ENCODE results near the gene SMAD2.

The SMAD2 gene

DNA sequence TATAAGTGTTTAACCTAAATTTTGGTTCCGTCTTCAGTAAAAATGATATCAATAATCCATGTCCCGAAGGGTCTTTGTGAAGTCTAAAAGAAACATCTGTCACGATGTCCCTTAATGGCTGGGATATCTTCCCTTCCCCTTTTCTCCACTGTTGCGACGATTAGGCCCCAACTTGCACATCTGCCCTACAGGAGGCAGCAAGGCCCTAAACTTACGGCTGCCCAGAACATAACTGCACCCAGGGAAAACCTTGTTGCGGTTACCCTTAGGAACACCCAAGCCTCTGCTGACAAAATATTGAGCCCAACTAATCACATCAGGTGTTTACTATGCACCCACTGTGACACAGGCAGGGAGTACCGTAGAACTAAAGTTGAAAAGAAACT is 1.3 kb upstream of the SMAD2 start:
- DNase-seq = peak; percentile 44 to 56

DNA sequence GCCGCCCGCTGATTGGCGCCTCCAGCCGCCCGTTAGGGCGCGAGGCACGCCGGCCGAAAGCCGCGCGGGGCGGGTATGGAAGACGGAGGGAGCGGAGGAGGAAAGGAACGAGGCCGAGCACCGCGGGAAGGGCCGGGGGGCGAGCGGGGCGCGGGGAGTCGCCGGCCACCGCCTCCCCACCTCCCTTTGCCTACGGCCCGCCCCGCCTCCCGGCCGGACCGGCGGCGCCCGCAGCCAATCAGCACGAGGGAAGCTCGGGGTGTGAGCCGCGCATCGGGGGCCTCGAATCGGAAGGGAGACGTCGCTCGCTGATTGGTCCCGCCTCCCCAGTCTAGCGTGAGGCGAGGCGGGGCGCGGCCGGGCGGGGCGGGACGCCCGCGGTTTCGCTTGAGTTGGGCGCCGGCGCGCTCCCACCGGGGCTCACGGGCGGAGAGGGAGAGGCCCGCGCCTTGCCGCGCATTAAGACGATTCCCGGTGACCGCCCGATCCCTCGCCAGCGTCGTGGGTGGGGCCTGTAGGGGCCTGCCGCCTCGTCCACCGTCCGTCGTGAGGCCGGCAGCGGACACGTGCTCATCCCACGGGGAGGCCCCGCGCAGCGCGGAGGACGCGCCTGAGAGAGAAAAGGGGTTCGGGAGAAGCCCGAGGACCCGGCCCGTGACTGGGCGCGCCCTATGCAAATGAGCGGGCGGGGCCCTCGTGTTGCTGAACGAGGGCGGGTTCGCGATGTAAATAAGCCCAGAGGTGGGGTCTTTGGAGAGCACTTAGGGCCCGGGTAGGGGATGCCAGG is 665 bp upstream of the SMAD2 start:
- peak; percentile 94 to 95 for DNase-seq

DNA sequence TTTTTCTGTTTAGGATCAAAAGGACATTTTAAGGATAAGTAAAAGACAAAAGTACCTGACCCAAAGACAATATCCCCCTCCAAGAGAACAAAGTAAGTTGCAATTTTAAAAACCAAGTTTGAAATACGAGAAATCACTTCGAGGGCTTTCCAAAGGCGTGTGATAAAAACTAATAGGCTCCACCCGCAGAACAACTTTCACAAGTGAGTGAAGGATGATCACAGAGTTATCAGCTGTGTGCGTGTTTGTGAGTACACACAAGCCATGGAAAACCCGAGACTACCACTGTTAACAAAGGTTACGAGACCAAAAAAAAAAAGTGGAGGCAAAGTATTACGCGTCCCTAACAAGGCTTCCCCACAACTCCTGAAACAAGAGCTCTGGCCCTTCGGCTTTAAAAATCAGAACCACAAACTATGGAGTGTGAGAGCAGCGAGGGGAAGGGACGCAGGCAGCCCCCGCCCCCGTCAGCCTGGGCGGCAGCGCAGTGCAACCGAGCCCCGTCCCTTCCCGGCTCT is 719 bp downstream of the SMAD2 start:
- DNase-seq = peak in 1 of 2 donors; percentile 42

- peak in 1 of 2 donors; percentile 51 for DNase-seq
Observed at GRCh38 chr18:47928466-47928865, 2.0 kb downstream of the SMAD2 start.

GRCh38 chr18:47926101-47926850 is 4.2 kb downstream of the SMAD2 start:
- DNase-seq = no peak

- no peak for DNase-seq
Observed at GRCh38 chr18:47919916-47920315, 10.5 kb downstream of the SMAD2 start.

DNA sequence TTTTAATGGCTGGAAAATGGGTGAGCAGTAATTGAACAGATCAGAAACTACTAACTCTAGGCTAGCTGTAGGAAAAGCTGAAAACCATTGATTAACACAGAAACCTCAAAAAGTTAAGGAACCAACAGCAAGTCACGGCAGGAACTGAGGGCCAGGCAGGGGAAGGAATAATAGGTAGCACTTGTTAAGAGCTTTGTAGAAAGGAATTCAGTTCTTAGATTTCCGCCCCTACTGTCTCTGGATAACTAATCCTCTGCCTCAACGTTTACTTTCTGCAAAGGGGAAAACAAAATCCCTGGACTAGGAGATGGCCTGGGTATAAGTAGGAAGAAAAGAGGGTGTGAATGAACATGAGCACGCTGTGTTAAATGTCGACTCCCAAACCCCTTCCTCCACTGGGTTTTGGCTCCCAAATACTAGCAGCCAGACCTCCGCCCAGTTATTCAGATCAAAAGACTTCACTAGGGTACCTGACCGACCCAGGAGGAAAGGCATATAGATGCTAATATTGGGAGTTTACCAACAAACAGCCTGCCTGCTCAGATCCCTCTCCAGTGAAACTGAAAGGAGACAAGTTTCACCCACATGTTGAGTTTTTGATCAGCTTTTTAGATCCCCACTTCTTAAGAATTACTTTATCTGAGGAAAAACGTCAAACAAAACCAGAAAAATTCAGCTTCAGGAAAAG is 12.4 kb downstream of the SMAD2 start:
- DNase-seq = no peak

GRCh38 chr18:47915930-47916329 is 14.5 kb downstream of the SMAD2 start:
- no peak for DNase-seq

GRCh38 chr18:47915229-47915628 is 15.2 kb downstream of the SMAD2 start:
- no peak for DNase-seq

- no peak for DNase-seq
Observed at GRCh38 chr18:47912794-47913585, 17.5 kb downstream of the SMAD2 start.

- no peak for DNase-seq
Observed at GRCh38 chr18:47912343-47912742, 18.1 kb downstream of the SMAD2 start.

DNA sequence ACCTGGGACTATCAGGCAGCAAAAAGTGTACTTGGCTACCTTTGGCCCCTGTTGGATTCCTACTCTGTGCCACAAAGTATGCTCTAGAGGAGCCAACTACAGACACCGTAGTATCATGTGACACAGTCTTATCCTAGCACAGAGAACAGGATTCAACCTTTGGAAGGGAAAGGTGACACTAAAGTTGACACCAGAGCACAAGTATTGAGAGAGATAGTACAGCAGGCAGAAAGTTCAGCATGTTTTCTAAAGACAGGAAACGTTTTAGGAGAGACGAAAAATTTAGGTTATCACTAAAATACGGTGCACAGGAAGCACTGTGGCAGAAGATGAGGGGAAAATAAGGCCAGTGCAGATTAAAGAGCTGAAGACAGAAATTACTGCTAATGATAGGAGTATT is 18.6 kb downstream of the SMAD2 start:
- DNase-seq = no peak

DNA sequence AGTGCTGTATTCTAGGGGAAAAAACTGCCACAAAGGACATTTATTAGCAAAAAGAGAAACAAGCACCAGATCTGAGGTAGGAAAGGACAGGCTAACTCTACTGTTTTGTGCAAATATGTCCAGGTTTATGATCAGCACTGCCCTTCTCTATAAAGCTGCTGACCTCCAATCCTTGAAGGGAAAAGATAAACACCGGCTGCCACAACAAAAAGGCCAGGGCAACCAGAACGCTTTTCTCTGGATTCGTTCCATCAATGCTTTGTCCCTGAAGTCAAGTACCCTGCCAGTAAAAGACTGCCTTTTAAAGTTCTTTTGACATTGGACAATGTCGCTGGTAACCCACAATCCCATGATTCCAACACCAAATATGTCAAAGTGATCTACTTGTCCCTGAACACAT is 21.0 kb downstream of the SMAD2 start:
- no peak for DNase-seq

- DNase-seq = no peak
Observed at GRCh38 chr18:47908592-47908991, 21.9 kb downstream of the SMAD2 start.

DNA sequence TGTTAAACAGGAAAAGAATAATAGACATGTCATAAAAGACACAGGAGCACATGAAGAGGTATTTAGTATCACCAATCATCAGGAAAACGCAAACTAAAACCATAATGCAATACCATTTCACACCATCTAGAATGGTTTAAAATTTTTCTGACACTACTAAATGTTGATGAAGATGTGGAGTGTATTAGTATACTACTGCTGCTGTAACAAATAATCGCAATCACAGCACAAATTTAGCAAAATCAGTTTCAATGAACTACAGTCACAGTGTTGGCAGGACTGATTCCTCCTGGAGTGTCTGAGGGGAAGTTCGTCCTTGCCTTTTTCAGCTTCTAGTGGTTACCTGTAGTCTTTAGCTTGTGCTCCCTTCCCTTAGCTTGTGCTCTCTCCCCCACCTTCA is 24.1 kb downstream of the SMAD2 start:
- no peak for DNase-seq

GRCh38 chr18:47903809-47904208 is 26.6 kb downstream of the SMAD2 start:
- DNase-seq = no peak

- DNase-seq = peak in 1 of 2 donors; percentile 51
Observed at GRCh38 chr18:47901624-47902362, 28.7 kb downstream of the SMAD2 start.

GRCh38 chr18:47899107-47899840 is 31.2 kb downstream of the SMAD2 start:
- no peak for DNase-seq

- no peak for DNase-seq
Observed at GRCh38 chr18:47898696-47899095, 31.8 kb downstream of the SMAD2 start.

GRCh38 chr18:47898055-47898454 is 32.4 kb downstream of the SMAD2 start:
- no peak for DNase-seq

DNA sequence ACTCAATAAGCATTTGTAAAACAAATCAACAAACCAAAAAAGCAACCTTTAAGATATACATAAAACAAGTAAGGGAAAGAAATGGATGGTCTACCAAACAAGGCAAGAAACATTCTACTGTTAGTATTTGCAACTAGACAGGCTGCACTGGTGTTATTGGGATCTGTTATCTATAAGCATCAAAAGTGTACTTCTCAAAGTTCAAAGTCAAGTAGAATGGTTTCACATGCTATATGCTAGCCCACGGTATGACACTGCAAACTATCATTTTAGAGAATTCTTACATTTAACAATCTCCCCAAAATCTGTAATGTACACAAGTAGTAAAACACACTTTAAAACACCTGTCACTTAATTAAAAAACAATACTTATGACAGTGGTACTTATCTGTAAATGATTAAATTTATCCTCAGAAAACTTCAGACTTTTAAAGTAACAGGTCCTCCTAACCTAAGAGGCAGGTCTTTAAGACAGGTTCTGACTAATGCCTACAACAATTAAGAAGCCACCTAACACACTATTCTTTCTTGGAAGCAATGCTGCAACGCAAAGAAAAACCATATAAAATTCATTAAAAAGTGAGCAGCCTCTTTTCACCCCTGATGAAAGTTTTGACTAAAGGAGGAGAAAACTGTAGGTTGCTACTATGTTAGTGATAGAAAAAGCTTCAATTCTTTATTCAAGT is 34.8 kb downstream of the SMAD2 start:
- no peak for DNase-seq

All from CD4-positive, alpha-beta T cell treated with Interleukin-4 for 1 hour (primary cell).